Neural progenitor cell (in vitro differentiated cells): Measurements from ENCODE around the gene CC2D2B. TPM values are rescaled to one million over a fixed set of nuclear protein-coding genes. Genes with fewer than 3 reads are reported as not detected.
"Not testable (repeated sequence)": the region's sequence is repeated elsewhere in the genome, so short reads cannot be mapped to it uniquely, and the experiment has no call there.

Experiments used
- DNase-seq: peaks from one replicate; pipeline ENCODE4 v3.0.0-alpha.2; 2016; ENCODE audit warnings: low spot score
- H2AFZ ChIP-seq: fragments of 200-600 bp; sonication (generic); replicated peaks from 2 replicates; pipeline ENCODE4 v1.6.1; 2016; ENCODE audit warnings: antibody characterized with exemption
- H3F3A ChIP-seq: fragments of 200-600 bp; sonication (generic); 2 replicates; pipeline ENCODE4 v1.6.1; 2016; ENCODE audit warnings: antibody characterized with exemption, low read depth
- H3K27ac ChIP-seq: fragments of 200-600 bp; sonication (generic); 2 replicates; pipeline ENCODE4 v1.5.1; 2016; ENCODE audit warnings: mild to moderate bottlenecking
- H3K27me3 ChIP-seq: fragments of 200-600 bp; sonication (generic); 2 replicates; pipeline ENCODE4 v1.6.1; 2016; ENCODE audit warnings: mild to moderate bottlenecking, moderate library complexity
- H3K36me3 ChIP-seq: fragments of 200-600 bp; sonication (generic); 2 replicates; pipeline ENCODE4 v1.5.1; 2016
- H3K4me1 ChIP-seq: fragments of 200-600 bp; sonication (generic); 2 replicates; pipeline ENCODE4 v1.6.1; 2016; ENCODE audit warnings: mixed run types
- H3K4me2 ChIP-seq: fragments of 200-600 bp; sonication (generic); 2 replicates; pipeline ENCODE4 v1.6.1; 2016
- H3K4me3 ChIP-seq: fragments of 200-600 bp; sonication (generic); 2 replicates; pipeline ENCODE4 v1.5.1; 2016
- H3K79me2 ChIP-seq: fragments of 200-600 bp; sonication (generic); 2 replicates; pipeline ENCODE4 v1.6.1; 2016; ENCODE audit warnings: low read depth
- H3K9ac ChIP-seq: fragments of 200-600 bp; sonication (generic); 2 replicates; pipeline ENCODE4 v1.6.1; 2016
- H3K9me3 ChIP-seq: fragments of 200-600 bp; sonication (generic); 2 replicates; pipeline ENCODE4 v1.5.1; 2016; ENCODE audit warnings: low read depth
- H4K20me1 ChIP-seq: fragments of 200-600 bp; sonication (generic); 2 replicates; pipeline ENCODE4 v1.6.1; 2016; ENCODE audit warnings: low read depth
- H3K27ac Mint-ChIP-seq: 3 replicates; pipeline ENCODE4 v1.8.0; 2021; ENCODE audit warnings: mixed read lengths
- H3K27me3 Mint-ChIP-seq: 2 replicates; pipeline ENCODE4 v1.8.0; 2022; ENCODE audit warnings: low read depth, mild to moderate bottlenecking, inconsistent platforms, moderate library complexity, mixed read lengths; ENCODE audit not compliant: insufficient read depth
- H3K36me3 Mint-ChIP-seq: 3 replicates; pipeline ENCODE4 v1.8.0; 2021; ENCODE audit warnings: mixed read lengths
- H3K4me1 Mint-ChIP-seq: 3 replicates; pipeline ENCODE4 v1.8.0; 2021; ENCODE audit warnings: mixed read lengths
- H3K4me3 Mint-ChIP-seq: 3 replicates; pipeline ENCODE4 v1.8.0; 2021; ENCODE audit warnings: mild to moderate bottlenecking, moderate library complexity, mixed read lengths
- H3K9me3 Mint-ChIP-seq: 3 replicates; pipeline ENCODE4 v1.8.0; 2020; ENCODE audit warnings: mixed read lengths
- CTCF ChIP-seq: fragments of 200-600 bp; sonication (generic); IDR thresholded peaks from 2 replicates; pipeline ENCODE4 v1.5.1; 2017; ENCODE audit warnings: antibody characterized with exemption, mild to moderate bottlenecking
- EZH2 ChIP-seq: fragments of 200-600 bp; sonication (generic); IDR thresholded peaks from 2 replicates; pipeline ENCODE4 v1.6.1; 2017; ENCODE audit warnings: antibody characterized with exemption, mild to moderate bottlenecking, moderate library complexity
- EZH2phosphoT487 ChIP-seq: fragments of 200-600 bp; sonication (generic); IDR thresholded peaks from 2 replicates; pipeline ENCODE4 v1.6.1; 2017; ENCODE audit warnings: antibody characterized with exemption
- total RNA-seq: library from RNA; depleted of rRNA; stranded (reverse); fragments of >200 nt; gene quantifications from 2 replicates; pipeline ENCODE4 v1.2.3, GENCODE V29; 2015; ENCODE audit warnings: low replicate concordance

CC2D2B gene
- total RNA-seq, 1 donor from 2014 or later = 0.37 TPM

- H3K27me3 ChIP-seq = no peaks in the 10 kb centered on the region
- no peak overlapping the region for H2AFZ ChIP-seq
- TF ChIP-seq CTCF = no peak
- no peak for TF ChIP-seq EZH2
- no peak for TF ChIP-seq EZH2phosphoT487
- no peak overlapping the region for H3K4me2 ChIP-seq
- H3K9me3 ChIP-seq = no peaks in the 10 kb centered on the region
- no peaks in the 10 kb centered on the region for H3K36me3 ChIP-seq
- H3K4me1 Mint-ChIP-seq = no peaks in the 10 kb centered on the region
- H3K79me2 ChIP-seq = no peaks in the 10 kb centered on the region
- H3K4me1 ChIP-seq = no peaks in the 10 kb centered on the region
- no peak for DNase-seq
- H3K27ac Mint-ChIP-seq = no peak overlapping the region
- H3F3A ChIP-seq = no peaks in the 10 kb centered on the region
- H3K27ac ChIP-seq = no peak overlapping the region
- no peaks in the 10 kb centered on the region for H3K9me3 Mint-ChIP-seq
- no peaks in the 10 kb centered on the region for H4K20me1 ChIP-seq
- H3K36me3 Mint-ChIP-seq = no peaks in the 10 kb centered on the region
- no peak overlapping the region for H3K4me3 Mint-ChIP-seq
- H3K4me3 ChIP-seq = no peak overlapping the region
- no peak overlapping the region for H3K9ac ChIP-seq
- H3K27me3 Mint-ChIP-seq = peaks cover 3% of the 10 kb centered on the region
These were observed 74.4 kb downstream of the CC2D2B start for GRCh38 chr10:95982200-95982599.

DNA sequence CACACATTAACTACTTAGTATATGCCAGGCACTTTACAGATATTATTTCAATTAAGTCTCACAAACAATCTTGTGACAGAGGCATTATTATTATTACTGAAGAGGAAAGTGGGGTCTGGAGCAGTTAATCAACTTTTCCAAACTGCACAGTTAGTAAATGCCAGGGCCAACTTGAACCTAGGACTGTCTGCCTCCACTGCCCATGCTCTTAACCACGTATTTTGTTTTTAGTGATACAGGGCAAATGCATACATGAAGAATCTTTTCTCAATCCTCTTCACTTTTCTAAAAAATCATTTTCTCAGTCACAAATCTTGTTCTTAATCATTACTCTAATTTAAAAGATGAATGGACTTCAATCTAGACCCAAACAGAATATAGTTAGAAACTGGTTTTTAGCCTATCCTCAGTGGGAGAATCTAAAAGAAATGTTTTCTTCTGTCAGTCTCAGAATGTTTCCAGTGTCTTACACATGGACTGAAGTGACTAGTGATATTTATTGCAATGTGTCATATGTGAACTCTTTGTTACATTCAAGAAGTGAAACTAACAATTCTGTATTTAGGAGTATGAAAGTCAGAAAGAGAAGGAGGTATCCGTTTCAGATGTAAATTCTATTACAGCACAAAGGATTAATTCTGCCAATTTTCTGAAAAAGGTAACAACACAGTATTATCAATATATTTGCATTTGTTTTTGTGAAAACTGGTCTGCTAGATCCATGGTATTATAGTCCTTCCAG, 80.1 kb downstream of the CC2D2B start:
- Mint-ChIP-seq H3K4me3 (no peak overlapping the region), H3K4me1 (no peaks in the 10 kb centered on the region), H3K27me3 (no peaks in the 10 kb centered on the region), H3K27ac (no peak overlapping the region), H3K36me3 (no peaks in the 10 kb centered on the region), H3K9me3 (no peaks in the 10 kb centered on the region)
- DNase-seq = no peak
- Histone ChIP-seq H3K79me2 (no peaks in the 10 kb centered on the region), H3K9ac (no peak overlapping the region), H4K20me1 (no peaks in the 10 kb centered on the region), H3F3A (no peaks in the 10 kb centered on the region), H3K27me3 (no peaks in the 10 kb centered on the region), H3K9me3 (no peaks in the 10 kb centered on the region), H3K36me3 (no peaks in the 10 kb centered on the region), H3K27ac (no peak overlapping the region), H2AFZ (no peak overlapping the region), H3K4me1 (no peaks in the 10 kb centered on the region), H3K4me3 (no peak overlapping the region), H3K4me2 (no peak overlapping the region)
- TF ChIP-seq EZH2phosphoT487 = no peak

- Histone ChIP-seq H3K27me3 (no peaks in the 10 kb centered on the region), H3K36me3 (no peaks in the 10 kb centered on the region), H2AFZ (no peak overlapping the region), H3K4me3 (no peak overlapping the region), H3K9me3 (no peaks in the 10 kb centered on the region), H3F3A (no peaks in the 10 kb centered on the region), H3K4me1 (no peaks in the 10 kb centered on the region), H3K4me2 (no peak overlapping the region), H3K27ac (no peak overlapping the region), H4K20me1 (no peaks in the 10 kb centered on the region), H3K9ac (no peak overlapping the region), H3K79me2 (no peaks in the 10 kb centered on the region)
- no peaks in the 10 kb centered on the region for H3K4me1 Mint-ChIP-seq
- H3K4me3 Mint-ChIP-seq = no peak overlapping the region
- H3K27me3 Mint-ChIP-seq = no peaks in the 10 kb centered on the region
- TF ChIP-seq CTCF = no peak
- no peak for TF ChIP-seq EZH2
- no peak for TF ChIP-seq EZH2phosphoT487
- H3K36me3 Mint-ChIP-seq = no peaks in the 10 kb centered on the region
- no peak overlapping the region for H3K27ac Mint-ChIP-seq
- no peaks in the 10 kb centered on the region for H3K9me3 Mint-ChIP-seq
- DNase-seq = no peak
These were observed 80.9 kb downstream of the CC2D2B start for GRCh38 chr10:95988702-95989101.

DNA sequence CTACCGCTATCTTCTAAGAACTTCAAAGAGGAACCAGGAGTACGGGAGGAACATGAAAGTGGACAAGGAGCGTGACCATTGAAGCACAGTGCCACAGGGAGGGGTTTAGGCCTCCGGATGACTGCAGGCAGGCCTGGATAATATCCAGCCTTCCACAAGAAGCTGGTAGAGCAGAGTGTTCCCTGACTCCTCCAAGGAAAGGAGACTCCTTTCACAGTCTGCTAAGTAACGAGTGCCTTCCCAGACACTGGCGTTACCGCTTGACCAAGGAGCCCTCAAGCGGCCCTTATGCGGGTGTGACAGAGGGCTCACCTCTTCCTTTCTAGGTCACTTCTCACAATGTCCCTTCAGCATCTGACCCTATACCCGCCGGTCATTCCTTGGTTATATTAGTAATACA, 86.6 kb downstream of the CC2D2B start:
- not testable (repeated sequence) for H3K27ac Mint-ChIP-seq, H3K27me3 ChIP-seq, DNase-seq, H3K4me1 Mint-ChIP-seq, H2AFZ ChIP-seq, H3K4me2 ChIP-seq, H3K36me3 ChIP-seq, H3K9me3 Mint-ChIP-seq, H3K79me2 ChIP-seq, H3K36me3 Mint-ChIP-seq, H3F3A ChIP-seq, H3K4me3 ChIP-seq, H3K9me3 ChIP-seq, H3K9ac ChIP-seq, H4K20me1 ChIP-seq, H3K4me3 Mint-ChIP-seq, H3K27me3 Mint-ChIP-seq, H3K27ac ChIP-seq, H3K4me1 ChIP-seq
